Heart left ventricle (tissue), 16 donors: ENCODE data around the gene CFAP91. TPM values are rescaled to one million over a fixed set of nuclear protein-coding genes. Genes with fewer than 3 reads are reported as not detected.
A peak's percentile ranks its signal among the peaks of the same experiment; 100 is the strongest.

Source experiments
- ATAC-seq, 4 donors: fragments of 200-7000 bp; cut with Tn5 transposase; one replicate each; pipeline ENCODE4 v1.9.1; 2020 to 2022; ENCODE audit warnings: moderate library complexity in 4 of 4, mild to moderate bottlenecking in 3 of 4, moderate number of reproducible peaks in 1 of 4
- DNase-seq, 5 donors: peaks; one replicate each; pipeline ENCODE4 v3.0.0-alpha.2; 2020
- H3K27ac ChIP-seq, 12 donors: fragments of 200-600 bp; sonication (generic) in 4 of 12; one replicate each; pipeline versions ENCODE4 v1.5.0 to v1.8.0; 2016 to 2022; ENCODE audit warnings: mild to moderate bottlenecking in 2 of 12
- H3K27me3 ChIP-seq, 9 donors: fragments of 200-600 bp; sonication (generic) in 2 of 9; one replicate each; pipeline versions ENCODE4 v1.5.1 to v1.8.0; 2016 to 2022; ENCODE audit warnings: mild to moderate bottlenecking in 3 of 9
- H3K36me3 ChIP-seq, 9 donors: fragments of 200-600 bp; sonication (generic) in 2 of 9; one replicate each; pipeline versions ENCODE4 v1.5.0 to v1.8.0; 2018 to 2022; ENCODE audit warnings: mild to moderate bottlenecking in 2 of 9
- H3K4me1 ChIP-seq, 12 donors: fragments of 200-600 bp; sonication (generic) in 4 of 12; one replicate each; pipeline versions ENCODE4 v1.5.0 to v1.8.0; 2016 to 2022; ENCODE audit warnings: mild to moderate bottlenecking in 3 of 12
- H3K4me3 ChIP-seq, 12 donors: fragments of 200-600 bp; sonication (generic) in 4 of 12; one replicate each; pipeline versions ENCODE4 v1.5.0 to v1.8.0; 2017 to 2022; ENCODE audit warnings: mild to moderate bottlenecking in 9 of 12, moderate library complexity in 4 of 12
- H3K9me3 ChIP-seq, 12 donors: fragments of 200-600 bp; sonication (generic) in 4 of 12; one replicate each; pipeline versions ENCODE4 v1.5.0 to v1.8.0; 2016 to 2022; ENCODE audit warnings: mild to moderate bottlenecking in 1 of 12
- CTCF ChIP-seq, 12 donors: fragments of 200-600 bp; sonication (generic) in 4 of 12; IDR thresholded peaks; one replicate each; pipeline versions ENCODE4 v1.5.0 to v1.8.0; 2018 to 2022; ENCODE audit warnings: antibody characterized with exemption in 12 of 12, mild to moderate bottlenecking in 5 of 12
- POLR2A ChIP-seq, 2 donors: fragments of 450-650 bp; IDR thresholded peaks; one replicate each; pipeline ENCODE4 v1.6.1; 2017; ENCODE audit warnings: antibody characterized with exemption in 2 of 2, mild to moderate bottlenecking in 2 of 2, moderate library complexity in 2 of 2
- WGBS, 4 donors: extraction: QIAGEN DNeasy Blood & Tissue Kit in 2 of 4; methylation state at CpG; one replicate each; pipeline versions ENCODE4 v1.1.5 to v1.1.7; 2013 to 2018; 5-methylcytosine and 5-hydroxymethylcytosine counted together
- intact Hi-C, 10 donors: fragments of 100-400 bp; cut with DNase I; formaldehyde crosslinking; loops; one replicate each; pipeline versions ENCODE4 v1.11.1 to v1.14.2; 2022
- polyA plus RNA-seq, 2 donors: library from polyadenylated mRNA; stranded (reverse); fragments of 200-250 nt; gene quantifications; one replicate each; pipeline ENCODE4 v1.2.3, GENCODE V29; 2013
- total RNA-seq, 9 donors: library from RNA; depleted of rRNA in 2 of 9; stranded (reverse); fragments of >200 nt in 2 of 9; fragmentation: NEBNext Ultra II Directional in 3 of 9; extraction: Animal tissue kit (Norgen Biotek cat#: 25700) in 3 of 9; gene quantifications; one replicate each; pipeline versions ENCODE4 v1.1.0 to v1.2.4, GENCODE V29; 2016 to 2023
- donor health status: ischemic (EF 13 %, LVEDD 7.1; RV severe dilation, severe dysfunction).
- donor health status: healthy with polysubstance abuse.
- donor health status: DM: no; HTN: yes; CAD: no.
- donor health status: DM: no; HTN: no; CAD: no.
- donor health status: ischemic (EF 25% LVEDD 6.9; RV normal size, moderate dysfunction).
- donor health status: ischemic (EF 25% LVEDD 5.7; RV mildly dilated, moderate dysfunction).
- donor health status: healthy.
- donor health status: DM: yes; HTN: yes; CAD: no.
- donor health status: ischemic (EF 35%, LVEDD 5.7; RV mildly dilated, moderate dysfunction).
- donor health status: nonischemic (EF 11% LVEDD 7.7; RV severe dilation, severe dysfunction).
- donor health status: DM: yes; HTN: yes; CAD: no.
- donor health status: PGD.
- donor health status: ischemic (EF 29% LVEDD 5.4; RV normal size, mild dysfunction).
- donor health status: nonischemic (EF 23%, LVEDD 6.1; RV moderate dilation, normal function).

The CFAP91 gene
- total and polyA plus RNA-seq, 11 donors = 0.16 to 1.9 (median 0.43) TPM; not detected in 1

- Histone ChIP-seq H3K4me1 (peaks cover 0 to 11% (median 6%) of the 10 kb centered on the region in 12 donors), H3K4me3 (no peak overlapping the region), H3K9me3 (no peaks in the 10 kb centered on the region), H3K36me3 (no peaks in the 10 kb centered on the region), H3K27ac (peak overlapping the region in 3 of 12 donors; percentile 12 to 28 (median 26)), H3K27me3 (no peaks in the 10 kb centered on the region)
- intact Hi-C loops = loop anchor here in 9 of 10 donors (2.0 to 10.0 kb wide), 11 partner anchors 80 to 799 kb away; partner anchors contain the start of genes TIMMDC1 (in 2 of the 9) and TEX55 (in 1 of the 9)
- 43 to 50% (median 46%) methylated on average over 1 of the region's 1 CpG for WGBS, 4 donors
- TF ChIP-seq CTCF (IDR thresholded peaks at IDR 0.05) (peak; percentile 40 to 72 (median 58)), POLR2A (IDR thresholded peaks at IDR 0.05) (no peak)
- DNase-seq = no peak
- peak in 1 of 4 donors; percentile 30 for ATAC-seq
Observed at GRCh38 chr3:119681279-119681678, 21.5 kb upstream of the CFAP91 start.

DNA sequence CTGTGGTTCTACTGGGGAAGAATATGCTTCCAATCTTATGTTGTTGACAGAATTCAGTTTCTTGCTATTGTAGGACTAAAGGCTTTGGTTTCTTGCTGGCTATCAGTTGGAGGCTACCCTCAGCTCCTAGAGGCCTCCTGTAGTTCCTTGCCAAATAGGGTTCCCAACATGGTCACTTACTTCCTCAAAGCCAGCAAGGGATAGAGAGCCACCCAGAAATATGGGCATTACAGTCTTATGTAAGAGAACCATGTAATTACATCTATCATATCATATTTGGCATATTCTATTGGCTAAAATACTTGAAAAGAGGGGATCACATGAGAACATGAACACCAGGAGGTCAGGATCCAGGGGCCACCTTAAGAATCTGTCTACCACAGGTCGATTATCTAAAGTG lies 19.4 kb upstream of the CFAP91 start:
- 31 to 47% (median 44%) methylated on average over 1 of the region's 1 CpG for WGBS, 4 donors
- ATAC-seq = no peak
- H3K4me3 ChIP-seq = no peak overlapping the region
- H3K27me3 ChIP-seq = no peaks in the 10 kb centered on the region
- H3K27ac ChIP-seq = no peak overlapping the region
- intact Hi-C loops = loop anchor here in 8 of 10 donors (5.0 to 10.0 kb wide), 9 partner anchors 156 to 801 kb away; partner anchors contain the start of genes TIMMDC1 (in 2 of the 8) and TEX55 (in 1 of the 8)
- H3K4me1 ChIP-seq = peaks cover 0 to 4% (median 0%) of the 10 kb centered on the region in 12 donors
- no peak for DNase-seq
- no peaks in the 10 kb centered on the region for H3K9me3 ChIP-seq
- TF ChIP-seq CTCF (IDR thresholded peaks at IDR 0.05) = no peak
- no peak for TF ChIP-seq POLR2A (IDR thresholded peaks at IDR 0.05)
- H3K36me3 ChIP-seq = no peaks in the 10 kb centered on the region

DNA sequence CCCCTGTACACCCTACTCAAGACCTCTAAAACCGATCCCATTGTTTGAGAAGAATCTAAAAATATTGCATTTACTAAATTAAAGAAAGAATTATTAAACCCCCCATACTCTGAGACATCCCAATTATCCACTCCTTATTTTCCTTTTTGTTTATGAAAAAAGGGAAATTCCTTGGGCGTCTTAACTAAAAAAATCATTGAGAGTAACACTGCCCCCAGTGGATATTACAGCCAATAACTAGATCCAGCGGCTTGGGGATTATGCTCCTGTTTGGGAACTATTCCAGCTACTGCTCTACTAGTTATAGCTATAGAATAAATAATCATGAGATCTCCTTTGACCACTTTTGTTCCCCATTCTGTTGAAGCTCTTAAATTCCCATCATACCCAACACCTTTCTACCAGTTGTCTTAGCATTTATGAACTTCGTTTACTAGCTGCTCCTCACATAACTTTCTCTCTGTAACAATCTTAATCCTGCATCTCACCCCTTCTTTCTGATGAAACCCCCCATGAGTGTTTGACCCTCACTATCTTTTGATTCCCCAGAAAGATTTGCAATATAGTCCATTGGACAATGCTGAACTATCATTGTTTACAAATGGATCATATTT lies 12.7 kb upstream of the CFAP91 start:
- TF ChIP-seq POLR2A (IDR thresholded peaks at IDR 0.05) = no peak
- TF ChIP-seq CTCF (IDR thresholded peaks at IDR 0.05) = peak; percentile 27 to 60 (median 43)
- no peaks in the 10 kb centered on the region for H3K36me3 ChIP-seq
- H3K27me3 ChIP-seq = no peaks in the 10 kb centered on the region
- H3K27ac ChIP-seq = no peak overlapping the region
- no peaks in the 10 kb centered on the region for H3K4me1 ChIP-seq
- no peaks in the 10 kb centered on the region for H3K9me3 ChIP-seq
- WGBS, 4 donors = 47 to 56% (median 51%) methylated on average over 4 of the region's 4 CpGs
- peak in 1 of 4 donors; percentile 47 for ATAC-seq
- no peak for DNase-seq
- no peak overlapping the region for H3K4me3 ChIP-seq
- intact Hi-C loops = no loop called here

- DNase-seq (no peak), ATAC-seq (no peak)
- Histone ChIP-seq H3K4me3 (no peak overlapping the region), H3K36me3 (no peaks in the 10 kb centered on the region), H3K27ac (no peak overlapping the region), H3K9me3 (no peaks in the 10 kb centered on the region), H3K4me1 (peaks cover 0 to 8% (median 0%) of the 10 kb centered on the region in 12 donors), H3K27me3 (no peaks in the 10 kb centered on the region)
- intact Hi-C loops = no loop called here
- TF ChIP-seq POLR2A (IDR thresholded peaks at IDR 0.05) = no peak
- TF ChIP-seq CTCF (IDR thresholded peaks at IDR 0.05) = no peak
- WGBS, 4 donors = 89 to 98% (median 96%) methylated on average over 2 of the region's 2 CpGs
Observed at GRCh38 chr3:119695480-119695879, 7.3 kb upstream of the CFAP91 start.
